ENCODE measurements around the gene SDK1.

Gene SDK1

GRCh38 chr7:4185136-4185535 lies 884.1 kb downstream of the SDK1 start:
- TF ChIP-seq CTCF (IDR thresholded peaks at IDR 0.05; ENCODE audit: low read depth, low read length, missing control alignments) = no peak
- DNase-seq (ENCODE audit: extremely low read depth, low read depth) = no peak
- no peak overlapping the region for H3K4me3 ChIP-seq (replicated peaks; ENCODE audit: low read depth, low read length)

DNA sequence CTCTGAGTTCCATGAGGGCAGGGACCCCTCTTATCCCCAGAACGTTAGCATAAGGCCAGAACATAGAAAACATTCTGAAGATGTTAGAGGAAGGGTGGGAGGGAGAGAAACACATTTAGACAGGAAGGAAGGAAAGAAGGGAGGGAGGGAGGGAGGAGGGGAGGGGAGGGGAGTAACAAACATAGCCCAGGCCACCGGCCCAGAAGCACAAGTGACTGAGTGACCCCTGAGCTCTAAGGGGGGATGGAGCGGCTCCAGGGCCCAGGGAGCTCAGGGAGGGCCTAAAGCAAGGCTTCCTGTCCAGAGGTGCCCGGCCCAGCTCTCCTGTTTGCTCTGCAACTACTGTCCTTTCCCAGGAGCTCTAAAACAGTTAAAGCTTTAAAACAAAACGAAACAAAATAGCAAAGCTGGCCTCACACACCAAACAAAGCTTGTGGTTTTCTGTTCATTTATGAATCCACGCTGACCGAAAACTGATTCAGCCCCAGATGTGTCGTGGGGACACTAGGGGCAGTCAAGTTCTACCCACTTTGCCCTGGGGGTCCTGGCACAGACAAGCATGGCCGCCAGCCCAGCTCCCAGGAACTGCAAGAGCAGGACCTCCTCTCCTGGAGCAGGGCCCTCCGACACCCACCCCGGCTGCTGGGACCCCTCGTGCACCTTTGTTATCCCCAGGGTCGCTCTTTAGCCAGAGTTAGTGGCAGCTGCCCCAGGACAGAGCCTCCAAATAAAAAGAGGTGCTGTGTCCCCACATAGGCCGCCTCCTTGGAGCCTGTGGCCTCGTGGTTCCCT lies 884.9 kb downstream of the SDK1 start:
- no peak overlapping the region for H3K4me3 ChIP-seq (replicated peaks; ENCODE audit: low read depth, low read length)

GRCh38 chr7:4186513-4186780 lies 885.4 kb downstream of the SDK1 start:
- no peak for DNase-seq (ENCODE audit: extremely low read depth, low read depth)
- TF ChIP-seq CTCF (IDR thresholded peaks at IDR 0.05; ENCODE audit: low read depth, low read length, missing control alignments) = no peak
- H3K4me3 ChIP-seq (replicated peaks; ENCODE audit: low read depth, low read length) = no peak overlapping the region

More for the DNA sequence above, 884.9 kb downstream of the SDK1 start:
- no peak for TF ChIP-seq CTCF (IDR thresholded peaks at IDR 0.05; ENCODE audit: low read depth, low read length, missing control alignments)
- DNase-seq (ENCODE audit: extremely low read depth, low read depth) = no peak

GRCh38 chr7:4188651-4189050 lies 887.6 kb downstream of the SDK1 start:
- TF ChIP-seq CTCF (IDR thresholded peaks at IDR 0.05; ENCODE audit: low read depth, low read length, missing control alignments) = no peak
- no peak overlapping the region for H3K4me3 ChIP-seq (replicated peaks; ENCODE audit: low read depth, low read length)
- DNase-seq (ENCODE audit: extremely low read depth, low read depth) = no peak

DNA sequence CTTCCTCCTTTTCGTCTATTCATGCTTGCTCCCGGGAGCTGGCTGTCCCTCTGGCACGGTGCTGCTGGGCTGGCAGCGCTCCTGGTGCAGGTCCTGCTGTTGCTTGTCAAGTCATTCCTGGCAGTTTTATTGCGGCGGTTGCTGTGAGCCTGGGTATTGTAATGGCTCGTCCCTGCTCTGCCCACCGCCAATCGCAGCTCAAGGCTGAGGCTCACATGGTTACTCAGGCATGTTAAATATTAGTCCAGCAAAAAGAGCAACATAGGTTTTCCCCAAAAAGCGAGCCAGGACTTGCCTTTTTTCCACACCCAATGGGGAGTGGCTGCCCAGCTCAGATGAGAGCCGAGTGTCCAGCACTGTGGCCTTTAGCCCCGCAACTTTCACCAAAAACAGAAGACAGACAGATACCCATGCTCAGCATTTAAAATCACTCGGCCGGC lies 888.1 kb downstream of the SDK1 start:
- no peak for DNase-seq (ENCODE audit: extremely low read depth, low read depth)
- no peak for TF ChIP-seq CTCF (IDR thresholded peaks at IDR 0.05; ENCODE audit: low read depth, low read length, missing control alignments)
- H3K4me3 ChIP-seq (replicated peaks; ENCODE audit: low read depth, low read length) = no peak overlapping the region

DNA sequence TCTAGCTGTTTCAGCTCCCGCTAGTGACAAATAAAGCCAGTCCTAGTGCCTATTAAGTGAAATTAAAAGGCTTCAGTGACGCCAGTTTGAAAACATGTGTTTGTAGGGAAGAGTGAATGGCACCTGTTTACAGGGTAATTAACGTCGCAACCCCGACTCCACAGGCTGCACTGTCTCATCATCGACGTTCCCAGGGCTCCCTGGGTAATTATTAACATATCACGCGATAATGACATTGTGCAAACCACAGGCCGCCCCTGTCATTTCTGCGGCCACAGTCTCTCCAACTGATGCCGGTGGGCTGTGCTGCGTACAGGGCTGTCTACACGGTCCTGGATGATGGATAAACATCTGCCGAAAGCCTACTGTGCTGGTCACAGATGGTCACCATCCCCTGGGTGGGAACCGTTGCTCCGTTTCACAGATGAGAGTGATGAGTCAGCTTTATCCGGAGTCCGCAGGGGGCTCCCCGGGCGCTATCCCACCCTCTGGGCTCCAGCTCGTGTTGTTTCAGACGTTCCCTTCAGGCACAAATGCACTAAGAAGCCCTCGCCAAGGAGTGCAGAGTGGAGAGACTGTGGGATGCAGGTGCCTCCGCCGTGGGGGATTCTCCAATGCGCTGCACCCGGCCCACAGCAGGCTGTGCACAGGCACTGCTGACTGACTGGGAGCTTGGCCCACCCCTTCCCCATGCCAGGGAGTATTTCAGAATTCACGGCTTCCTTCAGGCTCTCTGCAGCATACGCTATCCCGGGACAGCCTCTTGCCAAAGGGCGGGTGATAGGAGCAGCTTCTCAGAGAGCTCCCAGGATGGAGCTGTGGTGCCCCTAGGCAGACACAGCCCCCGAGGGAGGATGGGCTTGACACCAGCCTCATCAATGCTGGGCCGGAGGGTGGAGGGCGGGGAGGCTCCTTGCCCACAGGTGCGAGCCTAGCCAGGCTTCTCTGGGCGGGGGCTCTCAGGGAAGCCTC lies 889.2 kb downstream of the SDK1 start:
- H3K4me3 ChIP-seq (replicated peaks; ENCODE audit: low read depth, low read length) = no peak overlapping the region
- no peak for DNase-seq (ENCODE audit: extremely low read depth, low read depth)
- TF ChIP-seq CTCF (IDR thresholded peaks at IDR 0.05; ENCODE audit: low read depth, low read length, missing control alignments) = no peak
